ENCODE results near the gene PFDN1. TPM values are rescaled to one million over a fixed set of nuclear protein-coding genes. Genes with fewer than 3 reads are reported as not detected.

Gene PFDN1
- total and polyA plus RNA-seq, 12 donors: 49.1 to 194 (median 86.8) TPM

- H3K27me3 ChIP-seq: no peaks in the 10 kb centered on the region
- H3K4me3 ChIP-seq: no peak overlapping the region
- DNase-seq: peak in 1 of 7 donors; percentile 27
- H3K36me3 ChIP-seq (replicated peaks in 1 of 2): no peaks in the 10 kb centered on the region
- WGBS, 4 donors: 60 to 83% (median 74%) methylated on average over 1 of the region's 1 CpG
- peaks cover 22 to 39% of the 10 kb centered on the region in 2 donors for H3K4me1 ChIP-seq (replicated peaks in 1 of 2)
- intact Hi-C loops (cut with DNase I): no loop called here
- no peak for TF ChIP-seq CTCF (IDR thresholded peaks at IDR 0.05)
- no peak for TF ChIP-seq POLR2A (IDR thresholded peaks at IDR 0.05)
- H3K9me3 ChIP-seq (replicated peaks in 1 of 3): no peaks in the 10 kb centered on the region
- H3K27ac ChIP-seq: peak overlapping the region in 1 of 5 donors; percentile 95
These were observed 21.8 kb upstream of the PFDN1 start for GRCh38 chr5:140324617-140325241.

- H3K27ac ChIP-seq: peak overlapping the region in 3 of 5 donors; percentile 74 to 95 (median 79)
- H3K4me3 ChIP-seq: no peak overlapping the region
- 78 to 85% (median 82%) methylated on average over 5 of the region's 5 CpGs for WGBS, 4 donors
- peaks cover 22 to 39% of the 10 kb centered on the region in 2 donors for H3K4me1 ChIP-seq (replicated peaks in 1 of 2)
- no peaks in the 10 kb centered on the region for H3K27me3 ChIP-seq
- H3K36me3 ChIP-seq (replicated peaks in 1 of 2): no peaks in the 10 kb centered on the region
- H3K9me3 ChIP-seq (replicated peaks in 1 of 3): no peaks in the 10 kb centered on the region
- TF ChIP-seq POLR2A (IDR thresholded peaks at IDR 0.05) (no peak), CTCF (IDR thresholded peaks at IDR 0.05) (no peak)
- intact Hi-C loops (cut with DNase I): no loop called here
- DNase-seq: no peak
These were observed 21.2 kb upstream of the PFDN1 start for GRCh38 chr5:140324041-140324600.

- intact Hi-C loops (cut with DNase I): no loop called here
- DNase-seq: peak; percentile 49 to 76 (median 72)
- Histone ChIP-seq H3K36me3 (replicated peaks in 1 of 2) (no peaks in the 10 kb centered on the region), H3K4me3 (no peak overlapping the region), H3K27me3 (no peaks in the 10 kb centered on the region), H3K9me3 (replicated peaks in 1 of 3) (no peaks in the 10 kb centered on the region), H3K4me1 (replicated peaks in 1 of 2) (peaks cover 22 to 39% of the 10 kb centered on the region in 2 donors), H3K27ac (peak overlapping the region in 4 of 5 donors; percentile 51 to 95 (median 76))
- no peak for TF ChIP-seq CTCF (IDR thresholded peaks at IDR 0.05)
- no peak for TF ChIP-seq POLR2A (IDR thresholded peaks at IDR 0.05)
- 27 to 46% (median 33%) methylated on average over 8 to 9 of the region's 9 CpGs for WGBS, 4 donors
These were observed 20.1 kb upstream of the PFDN1 start for GRCh38 chr5:140322751-140323731.

- 38 to 65% (median 48%) methylated on average over 2 of the region's 2 CpGs for WGBS, 4 donors
- Histone ChIP-seq H3K27me3 (no peaks in the 10 kb centered on the region), H3K36me3 (replicated peaks in 1 of 2) (no peaks in the 10 kb centered on the region), H3K27ac (peak overlapping the region in 1 of 5 donors; percentile 70), H3K4me3 (no peak overlapping the region), H3K4me1 (replicated peaks in 1 of 2) (peaks cover 22 to 33% of the 10 kb centered on the region in 2 donors), H3K9me3 (replicated peaks in 1 of 3) (no peaks in the 10 kb centered on the region)
- TF ChIP-seq POLR2A (IDR thresholded peaks at IDR 0.05) (no peak), CTCF (IDR thresholded peaks at IDR 0.05) (no peak)
- peak; percentile 51 to 83 (median 72) for DNase-seq
- intact Hi-C loops (cut with DNase I): no loop called here
These were observed 18.9 kb upstream of the PFDN1 start for GRCh38 chr5:140321796-140322195.

Data from adrenal gland (tissue), 12 donors.